ENCODE measurements around the gene WDFY4.

WDFY4 gene

GRCh38 chr10:48834189-48834965 is 149.7 kb downstream of the WDFY4 start:
- TF ChIP-seq POLR2AphosphoS5 (IDR thresholded peaks at IDR 0.05; ENCODE audit: low read depth, low read length): no peak
- DNase-seq (ENCODE audit: insufficient read length, low spot score): no peak
- FAIRE-seq: no peak

- DNase-seq (ENCODE audit: insufficient read length, low spot score): no peak
- TF ChIP-seq POU2F2 (IDR thresholded peaks at IDR 0.05; ENCODE audit: low read depth, low read length) (no peak), POLR2AphosphoS5 (IDR thresholded peaks at IDR 0.05; ENCODE audit: low read depth, low read length) (no peak), TAF1 (IDR thresholded peaks at IDR 0.05; ENCODE audit: low read depth, low read length) (no peak), PAX5 (IDR thresholded peaks at IDR 0.05; ENCODE audit: insufficient read depth, low read length, severe bottlenecking) (no peak), POLR2A (IDR thresholded peaks at IDR 0.05; ENCODE audit: low read depth, low read length) (no peak), SPI1 (IDR thresholded peaks at IDR 0.05; ENCODE audit: low read depth, low read length) (no peak)
- no peak for FAIRE-seq
Observed at GRCh38 chr10:48835781-48836180, 151.1 kb downstream of the WDFY4 start.

DNA sequence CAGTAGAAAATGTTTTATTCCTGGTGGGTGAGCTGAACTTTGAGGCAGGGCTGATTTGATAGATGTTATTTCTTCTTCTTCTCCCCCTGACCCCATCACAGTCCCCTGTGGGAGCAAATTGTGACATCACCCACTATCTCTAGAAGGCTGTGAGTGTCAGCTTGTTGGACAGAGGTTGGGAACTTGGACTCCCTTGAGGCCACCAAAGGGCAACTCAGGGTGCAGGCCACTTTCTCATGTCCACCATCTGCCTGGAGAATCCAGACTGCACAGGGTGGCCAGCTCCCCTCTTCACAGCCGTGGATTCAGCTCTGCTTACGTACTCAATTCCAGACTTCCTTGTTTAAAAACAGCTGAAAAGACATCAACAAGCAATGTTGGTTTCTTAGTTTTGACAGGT is 151.9 kb downstream of the WDFY4 start:
- TF ChIP-seq SPI1 (IDR thresholded peaks at IDR 0.05; ENCODE audit: low read depth, low read length) (no peak), PAX5 (IDR thresholded peaks at IDR 0.05; ENCODE audit: insufficient read depth, low read length, severe bottlenecking) (no peak), POU2F2 (IDR thresholded peaks at IDR 0.05; ENCODE audit: low read depth, low read length) (no peak), TAF1 (IDR thresholded peaks at IDR 0.05; ENCODE audit: low read depth, low read length) (no peak), POLR2A (IDR thresholded peaks at IDR 0.05; ENCODE audit: low read depth, low read length) (no peak), POLR2AphosphoS5 (IDR thresholded peaks at IDR 0.05; ENCODE audit: low read depth, low read length) (no peak)
- FAIRE-seq (no peak), DNase-seq (ENCODE audit: insufficient read length, low spot score) (no peak)

- no peak for TF ChIP-seq POLR2A (IDR thresholded peaks at IDR 0.05; ENCODE audit: low read depth, low read length)
- no peak for TF ChIP-seq POU2F2 (IDR thresholded peaks at IDR 0.05; ENCODE audit: low read depth, low read length)
- no peak for TF ChIP-seq TAF1 (IDR thresholded peaks at IDR 0.05; ENCODE audit: low read depth, low read length)
- no peak for TF ChIP-seq PAX5 (IDR thresholded peaks at IDR 0.05; ENCODE audit: insufficient read depth, low read length, severe bottlenecking)
- TF ChIP-seq SPI1 (IDR thresholded peaks at IDR 0.05; ENCODE audit: low read depth, low read length): no peak
- TF ChIP-seq POLR2AphosphoS5 (IDR thresholded peaks at IDR 0.05; ENCODE audit: low read depth, low read length): no peak
Observed at GRCh38 chr10:48838834-48839233, 154.2 kb downstream of the WDFY4 start.

GRCh38 chr10:48839809-48840679 is 155.4 kb downstream of the WDFY4 start:
- no peak for FAIRE-seq
- DNase-seq (ENCODE audit: insufficient read length, low spot score): no peak
- no peak for TF ChIP-seq POLR2A (IDR thresholded peaks at IDR 0.05; ENCODE audit: low read depth, low read length)
- TF ChIP-seq POU2F2 (IDR thresholded peaks at IDR 0.05; ENCODE audit: low read depth, low read length): no peak
- no peak for TF ChIP-seq POLR2AphosphoS5 (IDR thresholded peaks at IDR 0.05; ENCODE audit: low read depth, low read length)
- TF ChIP-seq SPI1 (IDR thresholded peaks at IDR 0.05; ENCODE audit: low read depth, low read length): no peak
- TF ChIP-seq PAX5 (IDR thresholded peaks at IDR 0.05; ENCODE audit: insufficient read depth, low read length, severe bottlenecking): no peak
- no peak for TF ChIP-seq TAF1 (IDR thresholded peaks at IDR 0.05; ENCODE audit: low read depth, low read length)

More at GRCh38 chr10:48838834-48839233, 154.2 kb downstream of the WDFY4 start:
- FAIRE-seq (no peak), DNase-seq (ENCODE audit: insufficient read length, low spot score) (no peak)

DNA sequence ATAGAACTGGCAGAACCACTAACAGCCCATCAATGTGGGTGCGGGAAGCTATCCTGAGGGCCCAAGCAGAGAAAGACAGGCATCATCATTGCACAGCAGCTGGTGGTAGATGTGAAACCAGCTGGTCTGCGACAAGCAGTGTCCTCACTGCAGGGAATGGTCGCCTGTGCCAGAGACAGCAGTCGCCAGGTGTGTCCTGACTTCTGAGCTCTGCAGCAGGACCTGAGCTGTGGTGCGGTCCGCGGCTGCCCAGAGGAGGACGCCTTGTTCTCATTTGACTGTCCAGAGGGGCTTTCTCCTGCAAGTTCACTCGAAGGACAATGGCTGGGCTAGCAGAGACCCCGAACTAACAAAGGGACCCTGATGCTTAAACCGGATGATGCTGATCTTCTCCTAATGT is 157.6 kb downstream of the WDFY4 start:
- DNase-seq (ENCODE audit: insufficient read length, low spot score) (no peak), FAIRE-seq (no peak)
- no peak for TF ChIP-seq PAX5 (IDR thresholded peaks at IDR 0.05; ENCODE audit: insufficient read depth, low read length, severe bottlenecking)
- no peak for TF ChIP-seq POLR2A (IDR thresholded peaks at IDR 0.05; ENCODE audit: low read depth, low read length)
- no peak for TF ChIP-seq TAF1 (IDR thresholded peaks at IDR 0.05; ENCODE audit: low read depth, low read length)
- TF ChIP-seq POU2F2 (IDR thresholded peaks at IDR 0.05; ENCODE audit: low read depth, low read length): no peak
- TF ChIP-seq POLR2AphosphoS5 (IDR thresholded peaks at IDR 0.05; ENCODE audit: low read depth, low read length): no peak

GRCh38 chr10:48843198-48843597 is 158.5 kb downstream of the WDFY4 start:
- no peak for FAIRE-seq
- DNase-seq (ENCODE audit: insufficient read length, low spot score): no peak
- TF ChIP-seq POLR2AphosphoS5 (IDR thresholded peaks at IDR 0.05; ENCODE audit: low read depth, low read length): no peak
- TF ChIP-seq SPI1 (IDR thresholded peaks at IDR 0.05; ENCODE audit: low read depth, low read length): no peak
- no peak for TF ChIP-seq TAF1 (IDR thresholded peaks at IDR 0.05; ENCODE audit: low read depth, low read length)
- no peak for TF ChIP-seq POLR2A (IDR thresholded peaks at IDR 0.05; ENCODE audit: low read depth, low read length)
- no peak for TF ChIP-seq PAX5 (IDR thresholded peaks at IDR 0.05; ENCODE audit: insufficient read depth, low read length, severe bottlenecking)
- no peak for TF ChIP-seq POU2F2 (IDR thresholded peaks at IDR 0.05; ENCODE audit: low read depth, low read length)

GRCh38 chr10:48844616-48845015 is 159.9 kb downstream of the WDFY4 start:
- no peak for DNase-seq (ENCODE audit: insufficient read length, low spot score)
- FAIRE-seq: no peak
- TF ChIP-seq PAX5 (IDR thresholded peaks at IDR 0.05; ENCODE audit: insufficient read depth, low read length, severe bottlenecking) (no peak), TAF1 (IDR thresholded peaks at IDR 0.05; ENCODE audit: low read depth, low read length) (no peak), POU2F2 (IDR thresholded peaks at IDR 0.05; ENCODE audit: low read depth, low read length) (no peak), POLR2AphosphoS5 (IDR thresholded peaks at IDR 0.05; ENCODE audit: low read depth, low read length) (no peak), POLR2A (IDR thresholded peaks at IDR 0.05; ENCODE audit: low read depth, low read length) (no peak), SPI1 (IDR thresholded peaks at IDR 0.05; ENCODE audit: low read depth, low read length) (no peak)

- FAIRE-seq (no peak), DNase-seq (ENCODE audit: insufficient read length, low spot score) (no peak)
- TF ChIP-seq PAX5 (IDR thresholded peaks at IDR 0.05; ENCODE audit: insufficient read depth, low read length, severe bottlenecking) (no peak), POLR2AphosphoS5 (IDR thresholded peaks at IDR 0.05; ENCODE audit: low read depth, low read length) (no peak), POU2F2 (IDR thresholded peaks at IDR 0.05; ENCODE audit: low read depth, low read length) (no peak), TAF1 (IDR thresholded peaks at IDR 0.05; ENCODE audit: low read depth, low read length) (no peak)
Observed at GRCh38 chr10:48845512-48845911, 160.8 kb downstream of the WDFY4 start.

Data from GM12891 (cell line).